Right forelimb (tissue), 1 donor: ENCODE data around the gene MDC1.
A peak's percentile ranks its signal among the peaks of the same experiment; 100 is the strongest.
"Not testable (repeated sequence)": the region's sequence is repeated elsewhere in the genome, so short reads cannot be mapped to it uniquely, and the experiment has no call there.

ENCODE experiments used
- DNase-seq: peaks from one replicate; pipeline ENCODE4 v3.0.0-alpha.2; 2018

Gene MDC1

GRCh38 chr6:30723159-30723842, 6.2 kb upstream of the MDC1 start:
- not testable (repeated sequence) for DNase-seq

GRCh38 chr6:30722280-30723112, 5.4 kb upstream of the MDC1 start:
- peak; percentile 91 for DNase-seq

- not testable (repeated sequence) for DNase-seq
These were observed 4.9 kb upstream of the MDC1 start for GRCh38 chr6:30722025-30722279.

- peak; percentile 94 for DNase-seq
These were observed 4.3 kb upstream of the MDC1 start for GRCh38 chr6:30721198-30722024.

GRCh38 chr6:30720738-30721197, 3.7 kb upstream of the MDC1 start:
- DNase-seq = peak; percentile 81

GRCh38 chr6:30719791-30720737, 3.0 kb upstream of the MDC1 start, which contains the start of gene TUBB:
Gene TUBB, plus strand, starts transcription at chr6:30720352. Its CDS starts 155 bp downstream, at chr6:30720507.
- peak; percentile 98 for DNase-seq

GRCh38 chr6:30719356-30719755, 2.3 kb upstream of the MDC1 start:
- no peak for DNase-seq

- DNase-seq = not testable (repeated sequence)
These were observed 1.0 kb upstream of the MDC1 start for GRCh38 chr6:30717845-30718720.

- DNase-seq = no peak
These were observed 277 bp downstream of the MDC1 start for GRCh38 chr6:30716879-30717128.

GRCh38 chr6:30714263-30714662, 2.8 kb downstream of the MDC1 start:
- DNase-seq = no peak

- no peak for DNase-seq
These were observed 4.6 kb downstream of the MDC1 start for GRCh38 chr6:30712441-30712945.

GRCh38 chr6:30711758-30712380, 5.2 kb downstream of the MDC1 start:
- DNase-seq = no peak

- DNase-seq = no peak
These were observed 7.8 kb downstream of the MDC1 start for GRCh38 chr6:30709101-30709868.

- DNase-seq = no peak
These were observed 9.7 kb downstream of the MDC1 start for GRCh38 chr6:30707281-30707850.

GRCh38 chr6:30705620-30706019, 11.5 kb downstream of the MDC1 start:
- no peak for DNase-seq

GRCh38 chr6:30703821-30704220, 13.3 kb downstream of the MDC1 start:
- no peak for DNase-seq

GRCh38 chr6:30703011-30703410, 14.1 kb downstream of the MDC1 start:
- DNase-seq = no peak

- no peak for DNase-seq
These were observed 16.7 kb downstream of the MDC1 start for GRCh38 chr6:30700340-30700739.

- DNase-seq = no peak
These were observed 20.6 kb downstream of the MDC1 start for GRCh38 chr6:30696432-30696831.
